Activated CD4-positive, alpha-beta T cell treated with anti-CD3 and anti-CD28 coated beads for 24 hours (primary cell): ENCODE results near the gene USB1.
"Not testable (repeated sequence)": the region's sequence is repeated elsewhere in the genome, so short reads cannot be mapped to it uniquely, and the experiment has no call there.

Source experiments
- DNase-seq, 2 donors: peaks; one replicate each; pipeline ENCODE4 v3.0.0-alpha.2; 2020; ENCODE audit warnings: low read depth in 2 of 2

Gene USB1

DNA sequence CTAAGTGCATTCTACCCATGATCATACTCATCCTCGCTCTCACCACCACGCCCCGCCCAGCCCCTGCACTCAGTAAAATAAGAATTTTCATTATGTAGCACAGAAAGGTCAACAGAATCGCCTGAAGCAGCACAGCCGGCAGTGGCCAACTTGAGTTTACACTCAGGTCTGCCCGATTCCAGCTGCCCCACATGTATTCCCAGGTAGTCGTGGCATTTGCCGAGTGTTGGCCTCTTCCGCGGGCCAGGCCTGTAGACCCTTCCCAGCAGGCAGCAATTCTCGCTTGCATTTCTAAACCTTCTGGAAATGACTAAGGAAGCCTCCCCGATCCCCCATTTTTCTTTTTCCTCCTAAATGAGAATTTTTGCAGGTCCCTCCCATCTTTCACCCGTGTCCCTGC is 30.9 kb upstream of the USB1 start:
- no peak for DNase-seq

DNA sequence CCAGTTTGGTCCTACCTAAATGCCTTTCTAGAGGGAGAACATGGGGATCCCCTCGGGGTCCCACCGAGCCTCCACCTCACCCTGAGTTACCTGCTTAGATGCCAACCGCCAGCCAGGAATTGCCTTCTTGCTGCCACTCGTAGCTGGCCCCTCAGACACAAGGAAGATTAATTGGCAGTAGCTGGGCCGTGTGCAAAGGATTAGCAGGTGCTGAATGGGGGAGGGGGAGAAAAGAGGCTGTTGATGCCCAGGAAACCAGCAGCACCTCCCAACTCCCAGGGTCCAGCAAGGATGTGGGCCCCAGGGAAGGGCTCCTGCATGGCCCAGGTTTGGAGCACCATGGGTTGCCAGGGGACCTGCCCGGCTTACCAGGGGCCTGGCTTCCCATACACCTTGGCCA is 30.2 kb upstream of the USB1 start, which contains the start of gene CNGB1:
Gene CNGB1, minus strand, starts transcription at position 159 of the 400 bp plus-strand sequence. CDS start 3,842 bp downstream, outside the sequence.
- DNase-seq, result no peak

DNA sequence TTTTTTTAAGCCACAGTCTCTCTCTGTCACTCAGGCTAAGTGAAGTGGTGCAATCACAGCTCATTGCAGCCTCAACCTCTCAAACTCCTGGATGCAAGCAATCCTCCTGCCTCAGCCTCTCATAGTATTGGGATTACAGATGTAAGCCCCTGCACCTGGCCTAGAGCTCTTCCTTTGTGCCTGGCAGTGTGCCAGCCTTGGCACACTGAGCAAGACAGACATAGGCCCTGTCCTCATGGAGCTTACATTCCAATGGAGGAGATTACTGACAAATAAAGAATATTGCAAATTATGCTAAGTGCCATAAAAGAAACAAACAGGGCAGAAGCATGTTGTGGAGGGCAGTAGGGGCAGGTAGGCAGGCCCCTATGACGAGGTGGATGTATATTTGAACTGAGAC is 29.4 kb upstream of the USB1 start:
- DNase-seq, result no peak

DNA sequence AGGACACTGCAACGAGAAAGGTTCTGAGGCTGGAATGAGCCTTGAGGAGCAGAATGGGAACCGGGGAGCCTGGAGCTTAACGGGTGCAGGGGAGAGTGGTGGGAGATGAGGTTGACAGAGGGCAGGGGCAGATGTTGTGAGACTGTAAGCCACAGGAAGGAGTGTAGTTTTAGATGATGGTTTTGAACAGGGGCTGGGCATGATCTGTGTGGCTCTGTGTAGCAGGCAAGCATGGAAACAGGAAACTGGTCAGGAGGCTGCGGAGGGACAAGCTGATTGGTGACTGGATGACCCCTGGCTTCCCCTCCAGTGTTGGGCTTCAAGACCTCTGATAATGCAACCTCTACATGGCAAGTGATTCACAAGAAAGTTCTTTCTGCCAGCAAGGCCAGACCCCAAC is 28.9 kb upstream of the USB1 start:
- DNase-seq, result no peak

DNA sequence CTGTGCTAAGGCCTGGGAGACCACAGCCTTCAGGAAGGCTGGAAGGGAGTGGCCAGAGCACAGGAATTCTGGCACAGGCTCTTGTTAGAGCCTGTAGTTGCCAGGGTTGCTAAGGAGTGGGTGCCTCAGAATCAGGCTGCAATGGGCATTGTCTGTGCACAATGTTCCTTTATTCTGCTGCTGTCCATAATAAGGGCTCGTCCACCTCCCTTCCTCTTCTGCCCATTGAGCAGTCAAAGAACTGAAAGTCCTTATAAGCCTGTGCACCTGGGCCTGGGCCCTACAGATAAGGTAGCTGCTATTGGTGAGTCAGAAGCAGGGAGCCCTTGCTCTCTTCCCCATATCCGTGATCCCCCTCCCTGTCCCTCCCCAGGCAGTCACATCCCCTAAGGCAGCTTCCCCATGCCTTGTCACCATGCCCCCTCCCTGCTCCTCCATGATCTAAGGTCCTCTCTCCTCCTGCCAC is 24.8 kb upstream of the USB1 start:
- DNase-seq, result no peak

DNA sequence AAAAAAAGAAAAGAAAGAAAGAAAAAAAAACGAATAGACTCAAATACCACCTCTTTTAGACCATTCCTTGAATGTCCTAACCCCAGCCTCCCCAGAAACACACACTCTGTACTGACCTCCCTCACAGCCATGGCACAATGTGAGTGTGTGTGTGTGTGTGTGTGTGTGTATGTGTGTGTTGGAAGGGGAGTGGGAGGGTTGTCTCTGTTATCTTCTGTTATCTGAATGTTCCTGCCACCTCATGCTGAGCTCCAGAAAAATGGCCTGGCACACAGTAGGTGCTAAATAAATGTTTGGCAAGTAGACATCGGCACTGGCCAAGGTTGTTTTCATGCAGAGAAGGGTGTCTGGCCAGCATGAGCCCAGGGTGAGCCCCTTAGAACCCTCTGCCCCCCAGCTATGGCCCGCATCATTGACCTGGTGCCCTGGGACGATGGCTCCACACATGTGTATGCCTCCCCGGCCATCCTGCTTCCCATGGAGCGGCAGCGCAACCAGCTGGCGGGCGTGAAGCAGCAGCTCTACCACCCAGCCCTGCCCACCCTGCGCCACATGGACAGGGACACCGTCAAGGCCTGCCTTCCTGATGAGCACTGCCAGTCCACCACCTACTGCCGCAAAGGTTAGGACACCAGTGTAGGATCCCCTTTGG is 23.7 kb upstream of the USB1 start:
- no peak for DNase-seq

DNA sequence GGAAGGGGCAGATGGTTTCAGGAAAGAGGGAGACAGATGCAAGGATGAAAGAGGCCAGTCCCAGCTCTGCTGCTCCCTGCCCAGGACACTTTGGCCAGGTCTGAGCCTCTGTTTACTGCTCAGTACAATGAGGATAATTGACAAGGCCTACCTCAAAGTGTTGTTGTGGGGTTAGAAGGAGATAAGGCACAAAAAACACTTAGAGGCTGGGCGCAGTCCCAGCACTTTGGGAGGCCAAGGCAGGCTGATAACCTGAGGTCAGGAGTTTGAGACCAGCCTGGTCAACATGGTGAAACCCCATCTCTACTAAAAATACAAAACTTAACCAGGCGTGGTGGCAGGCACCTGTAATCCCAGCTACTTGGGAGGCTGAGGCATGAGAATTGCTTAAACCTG is 23.1 kb upstream of the USB1 start:
- DNase-seq, result not testable (repeated sequence)

DNA sequence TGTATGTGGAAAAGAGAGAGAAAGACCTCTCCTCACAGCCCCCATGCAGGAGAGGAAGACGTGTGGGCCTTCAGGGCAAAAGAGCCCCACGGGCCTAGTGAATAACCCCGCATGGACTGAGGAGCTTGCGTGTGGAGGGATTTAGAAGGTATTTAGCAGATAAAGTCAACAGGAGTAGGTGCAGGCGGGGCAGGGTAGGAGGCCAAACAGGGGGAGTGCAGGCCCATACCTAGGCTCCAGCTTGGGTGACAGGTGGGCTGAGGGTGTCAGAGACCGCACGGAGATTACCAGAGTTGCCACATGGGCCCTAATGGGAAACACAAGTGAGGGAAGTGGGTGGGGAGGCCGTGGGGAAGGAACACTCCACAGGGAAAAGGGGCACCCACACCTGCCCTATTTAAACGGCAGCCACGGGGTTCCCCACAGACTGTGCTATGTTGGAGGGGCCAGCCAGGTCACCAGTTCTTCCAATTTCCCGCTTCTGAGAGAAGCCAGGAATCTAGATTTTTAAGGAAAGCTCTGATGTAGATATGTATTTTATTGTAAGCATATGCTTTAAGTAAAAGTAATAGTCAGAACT is 22.1 kb upstream of the USB1 start:
- DNase-seq, result no peak

DNA sequence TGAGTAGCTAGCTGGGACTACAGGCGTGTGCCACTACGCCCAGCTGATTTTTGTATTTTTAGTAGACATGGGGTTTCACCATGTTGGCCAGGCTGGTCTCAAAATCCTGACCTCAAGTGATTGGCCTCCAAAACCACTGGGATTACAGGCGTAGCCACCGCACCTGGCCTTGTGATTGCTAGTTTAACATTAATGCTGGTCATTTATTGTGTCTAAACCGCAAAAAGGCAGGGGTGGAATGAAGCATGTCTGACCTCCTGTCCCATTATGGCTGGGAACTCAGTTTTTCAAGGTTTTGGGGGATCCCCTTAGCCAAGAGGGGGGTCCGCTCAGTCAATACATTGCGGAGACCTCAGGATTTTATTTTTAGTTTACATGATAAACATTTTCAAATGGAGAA is 19.6 kb upstream of the USB1 start:
- DNase-seq, result no peak

DNA sequence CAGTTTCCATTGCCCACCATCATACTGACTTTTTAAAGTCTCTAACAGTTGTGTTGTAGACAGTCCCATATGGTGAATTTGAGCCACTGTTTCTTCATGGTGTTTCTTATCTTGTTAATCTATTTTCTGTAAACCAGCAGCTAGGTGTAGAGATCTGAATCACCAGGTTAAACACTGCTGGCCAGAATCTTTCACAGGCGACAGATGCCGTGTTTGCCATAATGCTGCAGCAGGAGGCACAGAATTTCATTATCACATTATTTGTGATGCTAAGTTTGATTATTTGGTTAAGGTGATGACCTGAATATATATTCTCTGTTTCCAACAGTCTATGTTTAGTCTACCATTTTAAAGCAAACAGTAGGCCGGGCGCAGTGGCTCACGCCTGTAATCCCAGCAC is 18.8 kb upstream of the USB1 start:
- no peak for DNase-seq

DNA sequence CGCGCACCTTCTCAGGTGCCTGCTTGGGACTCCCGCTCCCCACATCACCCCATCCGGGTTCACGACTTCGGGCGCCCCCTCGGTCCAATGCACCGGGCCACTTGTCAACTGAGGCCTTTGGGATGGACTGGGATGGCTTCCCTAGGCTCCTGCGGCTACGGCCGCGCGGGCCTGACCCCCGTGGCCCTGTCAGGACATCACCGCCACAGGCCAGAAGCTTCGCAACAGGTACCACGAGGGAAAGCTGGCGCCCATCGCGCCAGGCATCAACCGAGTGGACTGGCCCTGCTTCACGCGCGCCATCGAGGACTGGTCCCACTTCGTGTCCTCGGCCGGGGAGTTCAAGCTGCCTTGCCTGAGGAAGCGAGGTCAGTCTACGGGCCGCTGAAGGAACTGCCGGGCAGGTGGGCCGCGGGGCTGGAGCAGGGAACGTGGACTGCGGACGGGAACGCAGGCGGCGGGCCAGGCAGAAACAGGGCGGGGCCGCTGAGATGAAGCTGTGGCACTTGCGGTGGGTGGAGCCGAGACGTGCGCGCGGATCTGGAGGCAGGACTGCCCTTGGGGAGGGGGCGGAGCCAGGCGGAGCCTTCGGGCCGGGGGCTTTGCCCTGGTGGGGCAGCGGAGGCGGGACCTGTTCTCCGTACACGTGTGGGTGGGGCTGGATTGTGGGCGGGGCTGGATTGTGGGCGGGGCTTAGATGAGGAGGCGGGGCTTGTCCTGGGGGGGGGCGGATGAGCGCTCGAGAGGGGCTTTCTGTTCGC is 16.6 kb upstream of the USB1 start:
- peak; percentile 85 to 87 for DNase-seq

DNA sequence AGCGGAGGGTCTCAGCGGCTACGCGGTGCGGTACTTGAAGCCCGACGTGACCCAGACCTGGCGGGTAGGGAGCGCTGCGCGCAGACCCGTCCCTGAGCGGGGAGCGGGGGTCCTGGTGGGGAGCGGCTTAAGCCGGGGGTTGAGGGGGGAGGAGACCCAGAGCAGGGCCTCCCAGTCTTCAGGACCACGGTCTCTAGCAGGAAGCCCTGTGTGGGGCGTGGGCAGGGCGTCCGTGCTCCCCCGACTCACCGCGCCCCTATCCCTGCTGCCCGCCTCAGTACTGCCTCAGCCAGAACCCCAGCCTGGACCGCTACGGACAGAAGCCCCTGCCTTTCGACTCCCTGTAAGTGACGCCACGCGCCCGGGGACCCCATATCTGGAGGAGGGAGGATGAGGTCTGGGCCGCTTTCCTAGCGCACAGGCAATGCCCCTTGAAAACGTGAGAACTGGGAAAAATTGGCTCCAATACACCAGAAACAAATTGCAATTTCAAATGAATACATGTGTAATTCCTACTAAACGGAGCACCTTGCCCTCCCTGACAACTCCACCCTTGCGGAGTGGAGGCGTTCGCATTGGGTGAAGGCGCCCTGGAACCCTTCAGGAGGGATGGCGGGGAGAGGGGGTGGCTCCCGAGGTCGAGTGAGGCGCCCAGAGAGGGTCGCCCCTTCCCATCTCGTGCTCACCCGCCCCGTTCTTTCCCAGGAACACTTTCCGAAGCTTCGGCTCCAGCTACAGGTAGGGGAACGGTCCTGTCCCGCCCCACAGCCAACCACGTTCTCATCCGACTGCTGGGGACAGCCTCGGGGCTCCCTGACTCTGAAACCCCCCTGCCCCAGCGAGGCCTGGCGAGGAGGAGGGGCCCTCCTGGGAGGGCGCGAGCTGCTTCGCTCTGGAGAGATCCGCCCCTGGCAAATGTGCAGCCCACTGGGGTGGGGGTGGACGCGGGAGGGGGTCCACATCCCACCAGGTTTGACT is 15.7 kb upstream of the USB1 start:
- DNase-seq, result no peak

DNA sequence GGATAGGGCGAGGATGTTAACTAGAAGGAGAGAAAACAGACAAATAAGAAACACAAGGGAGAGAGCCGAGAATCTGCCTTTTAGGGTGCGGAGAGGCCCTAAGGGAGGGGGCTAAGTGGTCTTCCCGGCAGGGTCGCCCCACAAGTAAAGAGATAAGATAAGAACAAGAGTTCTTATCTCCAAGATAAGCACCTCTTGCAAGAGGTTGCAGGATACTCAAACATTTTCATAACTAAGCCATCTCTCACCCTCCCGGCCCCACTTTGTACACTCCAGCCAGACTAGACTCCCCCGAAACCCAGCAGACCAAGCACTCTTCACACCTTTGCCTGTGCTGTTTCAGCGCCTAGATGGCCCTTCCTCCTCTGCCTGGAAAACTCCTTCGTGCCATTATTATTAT is 15.0 kb upstream of the USB1 start:
- no peak for DNase-seq

DNA sequence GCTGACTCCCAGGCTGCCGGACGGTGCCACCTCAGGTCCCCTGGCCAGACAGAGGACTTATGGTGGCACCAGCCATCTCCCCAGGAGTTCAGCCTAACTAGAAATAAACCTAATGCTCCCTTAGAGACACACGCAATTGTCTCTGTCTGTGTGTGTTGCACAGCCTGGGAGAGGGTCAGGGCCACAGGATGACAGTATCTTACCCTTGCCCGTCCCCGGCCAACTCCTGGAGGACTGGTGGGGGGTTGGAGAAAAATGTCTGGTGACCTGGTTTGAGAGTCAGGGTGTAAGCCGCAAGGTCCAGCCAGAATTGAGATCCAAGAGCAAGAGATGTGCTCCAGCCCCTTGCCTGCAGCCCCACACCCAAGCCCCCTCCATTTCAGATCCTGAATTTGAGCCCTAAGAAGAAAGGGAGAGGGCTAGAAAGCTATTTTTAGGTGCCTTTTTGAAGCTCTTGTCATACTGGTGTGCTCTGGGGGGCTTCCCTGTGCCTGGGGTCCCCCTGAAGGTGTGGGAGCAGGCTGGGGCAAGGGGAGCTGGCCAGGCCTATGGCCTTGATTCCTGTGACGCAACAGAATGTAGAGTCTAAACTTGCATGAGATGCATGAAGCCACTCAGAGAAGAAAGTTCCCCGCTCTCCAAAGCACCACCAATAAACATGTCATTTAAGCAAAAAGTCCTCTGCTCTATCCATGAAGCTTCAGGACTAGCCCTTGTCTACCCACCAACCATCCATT is 13.6 kb upstream of the USB1 start:
- DNase-seq, result no peak

DNA sequence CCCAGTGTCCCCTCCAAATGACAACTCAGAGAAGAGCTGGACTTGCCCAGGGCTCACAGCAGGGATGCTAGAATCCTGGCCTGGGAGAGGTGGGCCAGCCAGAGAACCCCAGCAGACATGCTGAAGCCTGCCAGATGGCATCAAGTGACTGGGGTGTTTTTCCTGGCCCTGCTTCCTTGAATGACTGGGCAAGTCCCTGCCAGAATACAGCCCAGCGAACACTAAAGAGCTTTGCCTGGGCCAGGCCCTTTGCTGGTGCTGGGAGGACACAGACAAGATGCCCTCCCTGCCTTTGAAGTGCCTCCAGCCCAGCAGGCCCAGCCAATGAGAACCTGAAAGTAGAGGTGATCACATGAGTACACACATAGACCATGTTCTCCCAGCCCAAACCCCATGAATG is 12.3 kb upstream of the USB1 start:
- DNase-seq, result no peak

DNA sequence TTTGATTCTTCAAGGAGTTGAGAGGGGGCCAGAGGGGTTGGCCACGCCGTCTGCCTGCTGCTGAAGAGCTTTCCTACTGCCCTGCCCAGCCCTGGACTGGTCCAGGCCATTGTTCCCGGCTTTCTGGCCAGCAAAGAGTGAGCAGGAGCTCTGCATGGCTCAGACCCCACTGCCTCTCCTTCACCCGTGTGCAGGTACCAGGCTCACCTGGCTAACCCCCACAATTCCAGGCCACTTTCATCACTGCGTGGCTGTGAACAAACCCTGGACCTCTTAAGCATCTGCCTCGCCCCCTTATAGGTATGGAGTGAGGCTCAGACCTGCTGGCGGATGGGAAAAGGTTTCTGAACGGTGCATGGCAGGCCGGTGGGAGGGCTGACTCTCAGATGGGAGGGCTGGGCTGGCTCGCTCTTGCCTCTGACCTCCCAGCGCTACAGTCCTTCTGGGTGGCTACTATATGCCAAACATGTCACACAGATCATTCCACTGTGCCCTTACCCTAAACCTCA is 9.6 kb upstream of the USB1 start:
- DNase-seq, result no peak

DNA sequence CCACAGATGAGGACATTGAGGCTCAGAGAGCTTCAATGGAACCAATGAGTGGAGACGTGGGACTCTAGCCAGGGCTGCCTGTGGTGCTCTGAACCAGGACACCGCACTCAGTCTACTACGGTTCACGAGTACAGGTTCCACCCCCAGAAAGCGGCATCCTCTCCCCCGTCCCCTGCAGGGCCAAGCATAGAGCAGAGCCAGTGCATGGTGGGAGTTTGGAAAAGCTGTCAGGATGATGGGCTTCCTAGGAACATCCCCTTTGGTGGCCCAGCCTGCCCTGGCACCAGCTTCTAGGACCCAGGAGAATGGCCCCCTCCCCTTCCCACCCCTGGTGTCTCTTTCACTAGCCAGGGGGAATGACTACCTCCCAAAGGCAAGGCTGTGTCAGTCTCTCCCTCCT is 9.1 kb upstream of the USB1 start:
- DNase-seq, result no peak

DNA sequence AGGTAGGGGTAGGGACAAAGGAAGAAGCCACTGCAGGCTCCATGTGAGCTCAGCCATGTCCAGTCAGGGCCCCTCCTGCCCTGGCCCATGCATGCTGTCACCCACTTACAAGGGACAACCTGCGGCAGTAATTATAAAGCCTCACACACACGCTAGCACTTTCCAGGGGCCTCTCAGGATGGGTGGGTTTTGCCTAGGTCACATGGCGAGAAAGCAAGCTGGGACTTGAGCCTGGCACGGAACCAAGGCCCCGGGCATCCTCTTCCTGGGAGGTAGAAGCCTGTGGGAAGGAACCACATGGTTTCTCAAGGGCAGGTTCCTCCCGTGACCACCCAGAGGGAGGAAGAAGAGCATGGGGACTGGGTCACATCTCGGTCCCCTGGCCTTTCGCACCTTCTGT is 7.8 kb upstream of the USB1 start:
- no peak for DNase-seq

DNA sequence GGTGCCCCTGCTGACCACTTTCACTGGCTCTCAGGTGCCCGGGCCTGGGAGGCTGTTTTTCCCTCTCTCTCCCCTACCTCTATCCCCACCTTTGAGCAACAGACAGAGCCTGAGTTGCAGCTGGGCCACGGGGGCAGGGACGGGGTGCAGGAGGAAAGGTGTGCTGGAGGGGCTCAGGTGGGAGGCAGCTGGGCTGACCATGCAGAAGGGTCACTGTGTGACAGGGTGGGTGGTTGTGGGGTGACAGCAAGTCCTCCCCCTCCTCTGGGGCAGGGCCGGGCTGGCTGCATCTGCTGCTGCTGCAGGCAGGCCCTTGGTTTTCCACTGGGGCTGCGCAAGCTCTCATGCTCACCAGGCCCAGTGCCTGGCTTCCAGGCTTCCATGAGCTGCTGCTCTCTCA is 7.3 kb upstream of the USB1 start:
- no peak for DNase-seq

DNA sequence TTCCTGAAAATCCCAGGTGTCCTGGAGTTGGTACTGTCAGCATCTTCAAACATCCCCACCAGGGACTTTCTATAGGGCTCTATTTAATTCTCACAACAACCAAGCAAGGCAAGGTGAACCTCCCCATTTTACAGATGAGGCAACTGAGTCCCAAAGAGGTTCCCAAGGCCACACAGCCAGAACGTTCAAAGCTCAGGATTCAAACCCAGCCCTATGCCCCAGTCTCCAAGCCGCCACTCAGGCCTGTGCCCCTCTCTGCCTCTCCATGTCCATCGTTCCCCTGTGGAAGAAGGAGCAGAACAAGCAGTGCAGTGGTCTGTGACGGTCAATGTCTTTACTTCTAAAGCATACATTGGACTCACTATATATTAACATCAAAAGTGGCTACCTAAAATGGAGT is 6.8 kb upstream of the USB1 start:
- DNase-seq, result no peak

DNA sequence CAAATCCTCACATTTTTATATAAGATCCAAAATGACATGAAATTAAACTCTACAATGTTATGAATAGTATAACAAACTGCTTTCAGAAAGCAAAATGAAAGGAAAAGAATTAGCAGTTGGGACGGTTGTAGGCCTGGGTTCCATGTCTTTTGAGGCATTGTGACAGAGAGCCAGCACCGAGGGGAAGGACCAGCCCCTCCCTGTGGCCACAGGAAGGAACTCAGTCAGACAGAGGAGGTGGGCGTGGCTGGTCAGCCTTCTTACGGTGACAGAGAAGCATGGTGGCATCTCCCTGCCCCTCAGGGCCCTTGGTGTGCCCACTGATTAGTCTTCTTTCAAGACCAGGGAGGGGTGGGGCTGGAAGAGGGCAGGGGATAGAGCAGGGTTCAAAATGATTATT is 6.4 kb upstream of the USB1 start:
- DNase-seq, result peak in 1 of 2 donors; percentile 34
